Naive thymus-derived CD8-positive, alpha-beta T cell (primary cell): Measurements from ENCODE around the gene GPR84. TPM values are rescaled to one million over a fixed set of nuclear protein-coding genes. Genes with fewer than 3 reads are reported as not detected.
A peak's percentile ranks its signal among the peaks of the same experiment; 100 is the strongest.

Source experiments
- ATAC-seq, 2 donors: fragments of 150-1000 bp; cut with Tn5 transposase in 1 of 2; sonication (Bioruptor Pico), chemical (Tn5 transposase) in 1 of 2; 1 replicate in 1 of 2; 2 replicates in 1 of 2; pipeline ENCODE4 v1.10.0; 2021; ENCODE audit warnings: mild to moderate bottlenecking in 2 of 2, moderate library complexity in 2 of 2
- POLR2A ChIA-PET: fragments of 350-600 bp; sonication (Branson Sonifier 250); formaldehyde crosslinking; loops from one replicate; lab custom pipeline; 2021; ENCODE audit warnings: antibody characterized with exemption; lab: Charles Lee
- DNase-seq, 10 donors: peaks; one replicate each; pipeline versions ENCODE4 v3.0.0 to v3.0.0-alpha.2; 2020 to 2022
- H3K27ac Mint-ChIP-seq, 10 donors: one replicate each; pipeline ENCODE4 v1.8.0; 2020 to 2022; ENCODE audit warnings: mild to moderate bottlenecking in 10 of 10, mixed read lengths in 10 of 10, moderate library complexity in 4 of 10, inconsistent platforms in 1 of 10
- H3K27me3 Mint-ChIP-seq, 5 donors: one replicate each; pipeline ENCODE4 v1.8.0; 2021 to 2022; ENCODE audit warnings: mixed read lengths in 5 of 5
- H3K36me3 Mint-ChIP-seq, 3 donors: one replicate each; pipeline ENCODE4 v1.8.0; 2020 to 2022; ENCODE audit warnings: mixed read lengths in 3 of 3, mild to moderate bottlenecking in 2 of 3, inconsistent platforms in 1 of 3
- H3K4me1 Mint-ChIP-seq, 4 donors: one replicate each; pipeline ENCODE4 v1.8.0; 2021 to 2022; ENCODE audit warnings: mixed read lengths in 4 of 4
- H3K4me3 Mint-ChIP-seq, 10 donors: one replicate each; pipeline ENCODE4 v1.8.0; 2020 to 2022; ENCODE audit warnings: mild to moderate bottlenecking in 10 of 10, mixed read lengths in 10 of 10, moderate library complexity in 6 of 10, inconsistent platforms in 1 of 10
- H3K9me3 Mint-ChIP-seq, 9 donors: one replicate each; pipeline ENCODE4 v1.8.0; 2020 to 2022; ENCODE audit warnings: mixed read lengths in 9 of 9, mild to moderate bottlenecking in 3 of 9, inconsistent platforms in 1 of 9, moderate library complexity in 1 of 9
- polyA plus RNA-seq, 3 donors: library from polyadenylated mRNA; unstranded; fragments of 300-500 nt; fragmentation: Illumina TruSeq; gene quantifications; one replicate each; pipeline ENCODE4 v1.2.3, GENCODE V29; 2021
- total RNA-seq, 8 experiments: library from RNA in 2 of 8; stranded (reverse) in 2 of 8; gene quantifications; one replicate each; pipeline ENCODE4 v1.2.3 and lab custom pipeline; 2021 to 2026

GPR84 gene
- not detected for total RNA-seq
- polyA plus RNA-seq = not detected
- total RNA-seq (lab: John Stamatoyannopoulos, UW) = 0 to 0.98 (median 0.04) reads per million in 6 experiments

DNA sequence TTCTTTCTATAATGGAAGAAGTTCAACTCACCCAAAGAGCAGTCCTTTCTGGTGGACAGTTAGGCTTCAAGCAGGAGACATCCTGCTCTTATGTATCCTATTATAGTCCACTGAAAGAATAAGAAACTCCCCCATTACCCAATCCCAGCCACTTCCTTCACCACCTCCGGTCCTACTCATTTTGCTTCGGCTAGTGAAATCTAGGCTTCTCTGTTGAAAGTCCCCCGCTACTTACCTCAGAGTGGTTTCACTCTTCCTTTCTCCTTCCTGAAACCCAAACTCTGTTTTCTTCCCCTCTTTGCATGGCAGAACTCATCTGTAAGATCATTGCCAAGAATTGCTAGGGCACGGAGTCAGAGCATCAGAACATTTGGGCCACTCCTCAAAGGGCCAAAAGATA is at the start of gene GPR84:
Gene GPR84 (minus strand): TSS at position 74 of the 400 bp plus-strand sequence. CDS start 635 bp downstream, outside the sequence.
- Mint-ChIP-seq H3K36me3 (no peaks in the 10 kb centered on the region), H3K4me3 (peak within 1 kb of the TSS in 6 of 10 donors; percentile 4 to 54 (median 44)), H3K9me3 (no peaks in the 10 kb centered on the region), H3K27ac (peak within 1 kb of the TSS; percentile 3 to 86 (median 58)), H3K27me3 (no peaks in the 10 kb centered on the region), H3K4me1 (peaks cover 25 to 39% (median 36%) of the 10 kb centered on the region in 4 donors)
- DNase-seq (peak in 2 of 10 donors; percentile 11 to 25), ATAC-seq (peak in 1 of 2 donors; percentile 37)
- POLR2A ChIA-PET = no interaction called here

DNA sequence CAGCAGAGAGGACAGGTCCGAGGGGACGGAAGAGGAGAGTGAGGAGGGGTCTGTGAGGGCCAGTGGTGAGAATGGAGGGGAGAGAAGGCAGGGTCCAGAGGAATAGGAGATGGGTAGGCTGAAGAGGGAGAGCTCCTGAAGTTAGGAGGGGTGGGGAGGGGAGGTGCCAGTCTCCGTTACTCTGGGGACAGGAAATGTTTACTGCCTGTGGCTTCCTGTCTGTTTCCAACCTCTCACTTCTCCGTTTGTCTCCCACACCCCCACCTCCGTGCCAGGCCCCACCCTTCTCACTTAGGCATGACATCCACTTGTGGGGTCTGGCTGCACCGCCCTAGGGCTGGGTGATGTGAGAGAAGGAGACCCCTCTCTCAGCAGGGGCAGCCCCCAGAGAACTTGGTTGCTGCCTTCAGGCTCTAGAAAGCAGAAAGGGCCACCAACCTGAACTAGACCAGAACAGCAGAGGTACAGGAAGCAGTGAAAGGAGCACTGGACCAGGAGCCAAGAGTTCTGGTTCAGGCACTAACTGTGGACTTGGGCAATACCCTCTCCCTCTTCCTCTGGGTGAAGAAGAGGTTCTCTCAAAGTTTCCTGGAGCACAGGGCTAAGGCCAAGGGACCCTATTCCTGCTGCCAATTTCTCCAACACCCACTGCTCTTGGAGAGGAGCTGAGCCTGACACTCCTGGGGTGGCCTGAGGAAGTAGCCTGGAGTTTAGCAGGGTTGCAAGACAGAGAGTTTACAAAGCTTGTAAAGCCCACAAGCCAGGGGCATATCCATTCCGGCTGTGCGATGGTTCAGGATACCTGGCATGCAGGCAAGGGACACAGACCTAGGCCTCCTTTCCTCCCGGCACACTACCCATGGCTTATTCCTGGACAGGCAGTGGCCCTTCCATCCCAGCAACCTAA is 49.3 kb upstream of the GPR84 start:
- Mint-ChIP-seq H3K4me1 (peaks cover 34 to 87% (median 78%) of the 10 kb centered on the region in 4 donors), H3K27ac (peak overlapping the region; percentile 95 to 100 (median 98)), H3K9me3 (no peaks in the 10 kb centered on the region), H3K4me3 (peak overlapping the region; percentile 74 to 91 (median 78)), H3K27me3 (no peaks in the 10 kb centered on the region), H3K36me3 (peaks cover 0 to 28% (median 7%) of the 10 kb centered on the region in 3 donors)
- ATAC-seq = peak; percentile 76 to 88
- peak; percentile 67 to 93 (median 84) for DNase-seq
- POLR2A ChIA-PET = interaction anchor here (0.5 to 11.6 kb wide), 12 partner anchors 10 to 133 kb away, joined by 3 to 142 read pairs (median 6); partner anchors contain the start of genes CBX5, HNRNPA1 and NCKAP1L

DNA sequence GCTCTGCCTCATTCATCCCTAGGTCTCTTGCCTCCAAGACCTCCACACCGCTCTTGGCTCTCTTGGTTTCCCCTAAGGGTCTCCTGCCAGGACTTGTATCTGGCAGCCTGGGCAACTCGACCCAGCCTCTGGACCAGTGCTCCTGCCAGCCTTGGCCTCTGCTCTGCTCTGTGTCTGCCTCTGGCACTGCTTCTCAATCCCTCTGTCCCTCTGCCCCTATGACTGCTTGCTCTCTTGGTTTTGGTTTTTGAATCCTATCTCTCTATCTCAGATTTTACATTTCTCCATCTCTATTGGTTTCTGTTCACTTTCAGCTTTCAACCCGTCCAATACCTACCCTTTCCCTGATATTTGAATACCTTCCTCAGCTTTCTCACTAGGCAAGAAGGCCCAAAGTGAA is 48.5 kb upstream of the GPR84 start:
- H3K4me3 Mint-ChIP-seq = peak overlapping the region; percentile 74 to 91 (median 78)
- no peak for DNase-seq

DNA sequence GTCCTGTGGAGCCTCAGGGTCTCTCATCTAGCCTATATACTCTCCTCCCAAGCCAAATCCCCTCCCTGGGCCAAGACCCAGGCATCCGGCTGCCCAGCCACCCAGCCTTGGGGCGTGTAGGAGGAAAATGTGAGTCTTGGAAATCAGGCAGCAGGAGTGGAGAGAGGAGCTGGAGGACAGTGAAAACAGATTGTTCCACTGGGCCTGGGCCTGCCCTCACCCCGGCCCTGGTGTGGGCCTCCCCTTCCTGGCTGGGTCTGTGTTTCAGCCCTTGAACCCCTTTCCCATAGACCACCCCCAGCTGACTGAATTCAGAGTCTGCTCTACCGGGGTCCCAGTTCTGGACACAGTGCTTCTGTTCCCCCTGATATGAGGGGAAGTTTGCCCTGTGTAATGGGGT is 48.1 kb upstream of the GPR84 start:
- POLR2A ChIA-PET = interaction anchor here (1.3 to 11.6 kb wide), 8 partner anchors 9 to 132 kb away, joined by 3 to 142 read pairs (median 10); partner anchors contain the start of genes CBX5 and HNRNPA1
- Mint-ChIP-seq H3K9me3 (no peaks in the 10 kb centered on the region), H3K4me1 (peaks cover 33 to 88% (median 80%) of the 10 kb centered on the region in 4 donors), H3K4me3 (peak overlapping the region; percentile 74 to 91 (median 78)), H3K27ac (peak overlapping the region; percentile 95 to 100 (median 98)), H3K36me3 (peaks cover 0 to 40% (median 10%) of the 10 kb centered on the region in 3 donors), H3K27me3 (no peaks in the 10 kb centered on the region)
- no peak for ATAC-seq
- DNase-seq = peak in 1 of 10 donors; percentile 31

More for the DNA sequence above, 48.5 kb upstream of the GPR84 start:
- Mint-ChIP-seq H3K9me3 (no peaks in the 10 kb centered on the region), H3K27me3 (no peaks in the 10 kb centered on the region), H3K4me1 (peaks cover 32 to 88% (median 79%) of the 10 kb centered on the region in 4 donors), H3K36me3 (peaks cover 0 to 35% (median 10%) of the 10 kb centered on the region in 3 donors), H3K27ac (peak overlapping the region; percentile 95 to 100 (median 98))
- POLR2A ChIA-PET = interaction anchor here (0.5 to 11.6 kb wide), 13 partner anchors 9 to 133 kb away, joined by 3 to 142 read pairs (median 6); partner anchors contain the start of genes CBX5, HNRNPA1 and NCKAP1L
- ATAC-seq = peak; percentile 24 to 31

DNA sequence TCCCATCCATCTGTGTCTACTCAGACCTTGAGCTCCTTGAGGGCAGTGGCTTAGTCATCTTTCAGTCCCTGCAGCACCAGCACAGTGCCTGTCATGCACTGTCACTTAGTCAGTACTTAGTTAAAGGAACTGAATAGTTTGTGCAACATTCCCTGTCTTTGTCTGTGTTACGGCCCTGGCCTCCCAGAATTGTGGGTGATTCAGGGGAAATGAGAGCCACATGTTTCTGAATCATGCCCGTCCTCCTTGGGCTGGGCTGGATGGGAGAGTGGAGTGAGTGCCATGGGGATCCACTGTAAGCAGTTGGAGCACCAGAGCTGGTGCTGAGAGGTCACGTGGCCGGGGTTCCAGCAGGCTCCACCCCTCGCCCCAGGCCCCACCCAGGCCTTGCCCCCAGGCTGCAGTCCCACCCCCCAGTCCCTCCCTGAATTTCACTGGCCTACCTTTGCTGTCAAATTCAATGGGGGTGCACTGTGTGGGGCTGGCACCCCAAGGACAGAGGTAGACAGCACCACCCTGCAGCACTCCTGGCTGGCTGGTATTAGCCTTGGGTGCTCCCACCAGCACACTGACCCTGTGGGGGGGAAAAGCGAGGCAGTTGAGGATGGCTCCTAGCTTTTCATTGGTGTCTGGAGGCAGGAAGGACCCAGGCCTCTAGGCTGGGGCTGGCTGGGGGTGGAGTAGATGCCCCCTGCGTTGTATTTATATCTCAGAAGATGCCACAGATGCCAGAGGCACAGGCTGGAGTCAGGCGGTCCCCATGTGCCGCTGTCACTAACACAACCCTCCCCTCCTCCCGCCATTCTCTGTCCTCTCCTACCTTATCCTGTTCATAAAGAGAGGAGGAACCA is 47.3 kb upstream of the GPR84 start:
- Mint-ChIP-seq H3K9me3 (no peaks in the 10 kb centered on the region), H3K36me3 (peaks cover 0 to 47% (median 15%) of the 10 kb centered on the region in 3 donors)

DNA sequence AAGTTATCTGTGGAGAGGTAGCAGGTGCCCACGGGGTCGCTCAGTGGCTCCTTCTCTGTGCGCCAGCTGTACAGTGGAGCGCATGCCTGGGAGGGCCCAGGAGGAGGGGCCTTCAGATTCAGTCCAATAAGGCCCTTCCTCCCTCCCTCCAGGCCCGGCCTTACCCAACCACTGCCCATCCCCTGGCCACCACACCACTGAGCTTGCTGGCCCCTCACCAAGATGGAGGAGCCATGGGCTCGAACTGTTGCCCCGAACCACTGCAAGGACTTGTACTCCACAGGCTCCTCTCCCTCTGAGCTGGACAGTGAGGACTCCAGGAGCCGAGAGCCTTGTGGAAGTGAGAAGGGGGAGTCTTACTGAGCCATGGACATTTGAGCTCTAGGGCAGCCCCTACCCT is 45.0 kb upstream of the GPR84 start:
- POLR2A ChIA-PET = interaction anchor here (0.7 to 1.6 kb wide), 6 partner anchors 8 to 19 kb away, joined by 3 to 5 read pairs (median 4); partner anchors contain the start of gene ITGA5
- ATAC-seq = no peak
- no peak for DNase-seq
- H3K27me3 Mint-ChIP-seq = no peaks in the 10 kb centered on the region
- no peak overlapping the region for H3K4me3 Mint-ChIP-seq
- peaks cover 30 to 85% (median 79%) of the 10 kb centered on the region in 4 donors for H3K4me1 Mint-ChIP-seq
- peak overlapping the region; percentile 43 to 100 (median 92) for H3K27ac Mint-ChIP-seq
- no peaks in the 10 kb centered on the region for H3K9me3 Mint-ChIP-seq
- peaks cover 0 to 68% (median 20%) of the 10 kb centered on the region in 3 donors for H3K36me3 Mint-ChIP-seq

More for the DNA sequence above, 47.3 kb upstream of the GPR84 start:
- POLR2A ChIA-PET = interaction anchor here (1.3 to 11.6 kb wide), 8 partner anchors 8 to 132 kb away, joined by 3 to 142 read pairs (median 12); partner anchors contain the start of genes CBX5, HNRNPA1 and ITGA5
- peak overlapping the region; percentile 52 to 91 (median 78) for H3K4me3 Mint-ChIP-seq
- H3K27ac Mint-ChIP-seq = peak overlapping the region; percentile 95 to 100 (median 98)
- peaks cover 32 to 88% (median 80%) of the 10 kb centered on the region in 4 donors for H3K4me1 Mint-ChIP-seq
- H3K27me3 Mint-ChIP-seq = no peaks in the 10 kb centered on the region
- DNase-seq (peak; percentile 35 to 73 (median 46)), ATAC-seq (peak; percentile 21 to 26)

DNA sequence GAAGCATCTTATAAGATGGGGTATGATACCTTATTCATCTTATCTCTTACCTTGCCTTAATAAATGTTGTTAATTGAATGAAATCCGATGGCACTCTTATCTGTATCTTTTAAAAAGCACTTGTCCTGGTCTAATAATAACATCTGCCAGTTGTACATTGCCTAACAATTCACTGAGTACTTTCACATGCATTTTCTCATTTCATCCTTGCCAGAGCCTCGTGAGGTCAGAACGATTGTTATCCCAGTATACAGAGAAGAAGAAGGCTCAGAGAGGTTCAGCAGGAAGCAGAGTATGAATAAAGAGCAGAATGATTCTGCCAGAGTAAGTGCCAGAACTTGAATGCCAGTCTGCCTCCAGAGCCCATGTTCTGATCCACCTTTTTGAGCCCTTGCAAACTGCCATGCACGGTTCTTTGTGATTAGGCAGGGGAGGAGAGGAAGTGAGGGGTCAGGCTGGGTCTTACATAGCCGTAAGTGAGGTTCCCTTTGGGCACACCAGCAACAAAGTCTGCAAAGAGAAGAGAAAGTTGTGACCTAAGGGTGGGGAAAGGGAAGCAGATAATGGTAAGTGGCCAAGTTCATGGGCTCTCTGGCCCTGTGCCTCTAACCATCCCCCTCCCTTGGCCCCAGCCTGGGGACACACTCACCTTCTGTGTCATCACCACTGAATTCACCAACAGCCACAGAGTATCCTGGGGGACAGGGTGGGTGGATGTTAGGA is 43.1 kb upstream of the GPR84 start:
- POLR2A ChIA-PET = interaction anchor here (1.0 to 1.5 kb wide), 2 partner anchors 8 to 9 kb away, joined by 4 to 5 read pairs; no protein-coding TSS in a partner anchor
- DNase-seq (no peak), ATAC-seq (no peak)
- H3K27ac Mint-ChIP-seq = peak overlapping the region; percentile 56 to 97 (median 84)
- peaks cover 19 to 66% (median 61%) of the 10 kb centered on the region in 4 donors for H3K4me1 Mint-ChIP-seq
- H3K4me3 Mint-ChIP-seq = peak overlapping the region in 1 of 10 donors; percentile 30
- no peaks in the 10 kb centered on the region for H3K9me3 Mint-ChIP-seq
- peaks cover 0 to 88% (median 21%) of the 10 kb centered on the region in 3 donors for H3K36me3 Mint-ChIP-seq
- H3K27me3 Mint-ChIP-seq = no peaks in the 10 kb centered on the region

DNA sequence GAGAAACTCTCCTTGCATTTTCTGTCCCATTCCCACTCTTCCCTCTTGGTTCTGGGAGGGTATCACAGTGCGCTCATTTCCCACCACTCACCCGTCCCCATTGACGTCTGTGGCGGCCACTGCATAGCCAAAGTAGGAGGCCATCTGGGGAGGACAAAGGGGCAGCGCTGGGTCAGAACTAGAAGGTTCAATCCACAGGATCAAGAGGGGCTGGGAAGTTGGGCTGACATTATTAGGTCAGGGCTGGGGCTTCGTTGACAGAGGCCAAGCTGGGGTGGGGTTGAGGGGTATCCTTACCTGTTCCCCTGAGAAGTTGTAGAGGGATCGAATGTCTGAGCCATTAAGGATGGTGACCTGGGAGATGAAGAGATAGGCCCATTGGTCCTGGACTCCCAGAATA is 41.3 kb upstream of the GPR84 start:
- Mint-ChIP-seq H3K9me3 (no peaks in the 10 kb centered on the region), H3K27me3 (no peaks in the 10 kb centered on the region), H3K36me3 (peaks cover 0 to 96% (median 27%) of the 10 kb centered on the region in 3 donors), H3K4me1 (peaks cover 16 to 50% (median 45%) of the 10 kb centered on the region in 4 donors), H3K4me3 (no peak overlapping the region), H3K27ac (peak overlapping the region; percentile 35 to 97 (median 86))
- no peak for ATAC-seq
- no peak for DNase-seq
- POLR2A ChIA-PET = interaction anchor here (1.1 to 2.2 kb wide), 2 partner anchors 10 to 14 kb away, joined by 5 to 12 read pairs; partner anchors contain the start of gene ITGA5

DNA sequence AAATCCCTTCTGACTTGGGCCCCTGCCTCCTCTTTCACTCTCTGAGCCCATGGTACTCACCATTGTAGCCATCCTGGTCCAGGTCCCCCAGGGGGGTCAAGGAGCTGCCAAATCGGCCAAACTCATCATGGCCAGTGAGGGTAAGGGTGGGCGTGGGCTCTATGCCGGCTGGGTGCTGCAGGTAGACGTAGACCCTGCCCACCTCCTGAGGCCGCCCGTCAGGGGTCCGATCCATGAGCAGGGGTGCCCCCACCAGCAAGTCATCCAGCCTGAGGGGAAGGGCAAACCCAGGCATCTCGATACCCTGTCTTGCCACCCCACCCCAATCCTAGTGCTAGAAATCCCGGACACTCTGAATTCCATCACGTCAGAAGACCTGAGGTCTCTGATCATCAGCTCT is 40.8 kb upstream of the GPR84 start:
- Mint-ChIP-seq H3K27me3 (no peaks in the 10 kb centered on the region), H3K36me3 (peaks cover 0 to 96% (median 27%) of the 10 kb centered on the region in 3 donors), H3K4me3 (no peak overlapping the region), H3K9me3 (no peaks in the 10 kb centered on the region), H3K4me1 (peaks cover 16 to 48% (median 44%) of the 10 kb centered on the region in 4 donors), H3K27ac (peak overlapping the region in 9 of 10 donors; percentile 11 to 97 (median 92))
- DNase-seq (no peak), ATAC-seq (peak in 1 of 2 donors; percentile 6)
- POLR2A ChIA-PET = interaction anchor here (1.1 to 2.2 kb wide), 2 partner anchors 11 to 14 kb away, joined by 5 to 12 read pairs; partner anchors contain the start of gene ITGA5

DNA sequence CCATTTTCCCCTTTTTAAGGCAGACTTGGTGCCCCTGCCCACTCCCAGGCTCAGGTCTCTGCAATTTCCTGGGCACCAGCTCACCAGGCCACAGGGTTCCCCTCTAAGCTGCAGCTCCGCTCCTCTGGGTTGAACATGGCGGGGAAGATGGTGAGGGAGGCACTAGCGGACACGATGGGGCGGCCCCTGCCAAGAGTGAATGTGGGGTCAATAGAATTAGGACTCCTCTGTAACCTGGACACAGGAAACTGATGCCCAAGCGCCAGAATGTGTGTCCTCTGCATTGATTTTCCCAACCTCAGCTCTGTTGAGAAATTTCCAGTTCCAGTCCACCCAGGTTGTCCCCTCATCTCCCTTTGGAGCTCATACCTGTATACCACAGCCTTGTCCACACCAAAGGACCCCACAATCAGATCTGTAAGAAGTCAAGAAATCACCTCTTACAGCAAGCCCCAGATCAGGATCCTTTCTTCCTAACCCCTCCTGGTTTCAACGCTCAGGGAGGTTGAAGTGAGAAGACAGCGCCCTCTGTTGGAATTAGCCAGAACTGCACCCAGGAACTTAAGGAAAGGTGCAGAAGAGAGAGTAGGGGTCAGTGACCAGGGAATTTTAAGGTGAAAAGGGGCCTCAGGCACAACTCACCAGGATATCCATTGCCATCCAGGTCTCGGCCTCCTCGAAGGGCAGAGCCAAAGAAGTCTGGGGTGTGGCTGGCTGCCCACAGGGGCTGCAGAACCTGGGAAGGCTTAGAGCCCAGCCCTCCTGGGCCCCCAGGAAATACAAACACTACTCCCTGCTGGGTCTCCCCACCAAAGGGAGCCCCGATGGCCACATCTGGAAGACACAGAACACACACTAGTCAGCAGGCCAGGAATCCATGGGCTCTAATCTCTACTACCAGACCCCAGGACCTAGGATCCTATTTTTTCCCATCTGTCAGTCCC is 40.0 kb upstream of the GPR84 start:
- Mint-ChIP-seq H3K27me3 (no peaks in the 10 kb centered on the region), H3K4me3 (peak overlapping the region in 2 of 10 donors; percentile 7 to 20), H3K4me1 (peaks cover 17 to 45% (median 42%) of the 10 kb centered on the region in 4 donors), H3K36me3 (peaks cover under 1 to 97% (median 31%) of the 10 kb centered on the region in 3 donors), H3K27ac (peak overlapping the region; percentile 61 to 97 (median 92)), H3K9me3 (no peaks in the 10 kb centered on the region)
- POLR2A ChIA-PET = interaction anchor here (0.6 to 2.4 kb wide), 4 partner anchors 9 to 456 kb away, joined by 6 to 12 read pairs (median 10); partner anchors contain the start of gene ITGA5
- DNase-seq = peak; percentile 38 to 80 (median 62)
- peak; percentile 63 to 73 for ATAC-seq
